Measurements from ENCODE around the gene SANBR.
"Not testable (repeated sequence)": the region's sequence is repeated elsewhere in the genome, so short reads cannot be mapped to it uniquely, and the experiment has no call there.

SANBR gene

GRCh38 chr2:61034592-61034991, 31.1 kb upstream of the SANBR start:
- not testable (repeated sequence) for H3K4me3 ChIP-seq (ENCODE audit: low read depth in 1 of 2, low read length in 2 of 2); H3K27ac ChIP-seq (ENCODE audit: low read length); H3K4me1 ChIP-seq (ENCODE audit: control insufficient read depth in 1 of 2, insufficient read depth in 2 of 2, low read length in 2 of 2); H3K27me3 ChIP-seq (ENCODE audit: low read depth, low read length); H3K9me3 ChIP-seq (ENCODE audit: control insufficient read depth in 1 of 2, low read length in 2 of 2)
- peaks cover 26 to 42% of the 10 kb centered on the region in 2 donors for H3K36me3 ChIP-seq (ENCODE audit: control insufficient read depth in 1 of 2, insufficient read depth in 2 of 2, low read length in 2 of 2)

DNA sequence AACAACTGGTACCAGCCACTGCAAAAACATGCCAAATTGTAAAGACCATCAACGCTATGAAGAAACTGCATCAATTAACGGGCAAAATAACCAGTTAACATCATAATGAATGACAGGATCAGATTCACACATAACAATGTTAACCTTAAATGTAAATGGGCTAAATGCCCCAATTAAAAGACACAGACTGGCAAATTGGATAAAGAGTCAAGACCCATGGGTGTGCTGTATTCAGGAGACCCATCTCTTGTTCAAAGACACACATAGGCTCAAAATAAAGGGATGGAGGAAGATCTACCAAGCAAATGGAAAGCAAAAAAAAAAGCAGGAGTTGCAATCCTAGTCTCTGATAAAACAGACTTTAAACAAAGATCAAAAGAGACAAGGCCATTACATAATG, 29.0 kb upstream of the SANBR start:
- H3K27ac ChIP-seq (ENCODE audit: low read length); H3K4me3 ChIP-seq (ENCODE audit: low read depth in 1 of 2, low read length in 2 of 2); H3K27me3 ChIP-seq (ENCODE audit: low read depth, low read length); H3K4me1 ChIP-seq (ENCODE audit: control insufficient read depth in 1 of 2, insufficient read depth in 2 of 2, low read length in 2 of 2); H3K9me3 ChIP-seq (ENCODE audit: control insufficient read depth in 1 of 2, low read length in 2 of 2): not testable (repeated sequence)
- peaks cover 21 to 37% of the 10 kb centered on the region in 2 donors for H3K36me3 ChIP-seq (ENCODE audit: control insufficient read depth in 1 of 2, insufficient read depth in 2 of 2, low read length in 2 of 2)

GRCh38 chr2:61042807-61043206, 22.9 kb upstream of the SANBR start:
- no peak overlapping the region for H3K4me3 ChIP-seq (ENCODE audit: low read depth in 1 of 2, low read length in 2 of 2)
- H3K4me1 ChIP-seq (ENCODE audit: control insufficient read depth in 1 of 2, insufficient read depth in 2 of 2, low read length in 2 of 2), result peaks cover 0 to 20% of the 10 kb centered on the region in 2 donors
- H3K36me3 ChIP-seq (ENCODE audit: control insufficient read depth in 1 of 2, insufficient read depth in 2 of 2, low read length in 2 of 2), result peaks cover 3 to 5% of the 10 kb centered on the region in 2 donors
- no peaks in the 10 kb centered on the region for H3K9me3 ChIP-seq (ENCODE audit: control insufficient read depth in 1 of 2, low read length in 2 of 2)
- H3K27me3 ChIP-seq (ENCODE audit: low read depth, low read length), result no peaks in the 10 kb centered on the region
- H3K27ac ChIP-seq (ENCODE audit: low read length), result no peak overlapping the region

GRCh38 chr2:61044636-61045035, 21.0 kb upstream of the SANBR start:
- Histone ChIP-seq H3K4me1 (ENCODE audit: control insufficient read depth in 1 of 2, insufficient read depth in 2 of 2, low read length in 2 of 2) (peaks cover 0 to 20% of the 10 kb centered on the region in 2 donors), H3K9me3 (ENCODE audit: control insufficient read depth in 1 of 2, low read length in 2 of 2) (no peaks in the 10 kb centered on the region), H3K27me3 (ENCODE audit: low read depth, low read length) (no peaks in the 10 kb centered on the region), H3K4me3 (ENCODE audit: low read depth in 1 of 2, low read length in 2 of 2) (no peak overlapping the region), H3K36me3 (ENCODE audit: control insufficient read depth in 1 of 2, insufficient read depth in 2 of 2, low read length in 2 of 2) (peaks cover 11 to 13% of the 10 kb centered on the region in 2 donors), H3K27ac (ENCODE audit: low read length) (no peak overlapping the region)

- H3K27ac ChIP-seq (ENCODE audit: low read length), result no peak overlapping the region
- H3K9me3 ChIP-seq (ENCODE audit: control insufficient read depth in 1 of 2, low read length in 2 of 2), result no peaks in the 10 kb centered on the region
- H3K27me3 ChIP-seq (ENCODE audit: low read depth, low read length), result no peaks in the 10 kb centered on the region
- peaks cover 0 to 20% of the 10 kb centered on the region in 2 donors for H3K4me1 ChIP-seq (ENCODE audit: control insufficient read depth in 1 of 2, insufficient read depth in 2 of 2, low read length in 2 of 2)
- H3K4me3 ChIP-seq (ENCODE audit: low read depth in 1 of 2, low read length in 2 of 2), result no peak overlapping the region
- H3K36me3 ChIP-seq (ENCODE audit: control insufficient read depth in 1 of 2, insufficient read depth in 2 of 2, low read length in 2 of 2), result peaks cover 11 to 13% of the 10 kb centered on the region in 2 donors
Measured at GRCh38 chr2:61045226-61045625, 20.4 kb upstream of the SANBR start.

GRCh38 chr2:61045999-61046398, 19.7 kb upstream of the SANBR start:
- Histone ChIP-seq H3K4me1 (ENCODE audit: control insufficient read depth in 1 of 2, insufficient read depth in 2 of 2, low read length in 2 of 2) (peaks cover 0 to 20% of the 10 kb centered on the region in 2 donors), H3K27ac (ENCODE audit: low read length) (no peak overlapping the region), H3K36me3 (ENCODE audit: control insufficient read depth in 1 of 2, insufficient read depth in 2 of 2, low read length in 2 of 2) (peaks cover 11 to 13% of the 10 kb centered on the region in 2 donors), H3K4me3 (ENCODE audit: low read depth in 1 of 2, low read length in 2 of 2) (no peak overlapping the region), H3K9me3 (ENCODE audit: control insufficient read depth in 1 of 2, low read length in 2 of 2) (no peaks in the 10 kb centered on the region), H3K27me3 (ENCODE audit: low read depth, low read length) (no peaks in the 10 kb centered on the region)

DNA sequence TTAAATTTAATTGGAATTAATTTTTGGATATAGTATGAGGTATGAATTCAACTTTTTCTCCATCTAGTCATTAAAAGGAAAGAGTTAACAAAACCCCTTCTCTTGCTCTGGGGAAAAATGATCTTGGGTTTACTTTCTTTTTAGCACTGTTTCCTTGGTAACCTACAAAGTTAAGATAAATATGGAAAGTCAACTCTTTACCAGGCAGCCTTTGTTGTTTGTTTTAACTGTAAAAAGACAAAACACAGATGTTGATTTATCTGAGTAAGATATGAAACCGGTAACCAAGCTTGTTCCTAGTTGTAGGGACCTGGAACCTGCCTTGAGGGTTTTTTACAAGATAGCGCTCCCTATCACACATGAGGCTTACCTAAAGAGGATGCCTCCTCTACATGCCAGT, 10.1 kb upstream of the SANBR start:
- no peak overlapping the region for H3K27ac ChIP-seq (ENCODE audit: low read length)
- peaks cover 0 to 6% of the 10 kb centered on the region in 2 donors for H3K36me3 ChIP-seq (ENCODE audit: control insufficient read depth in 1 of 2, insufficient read depth in 2 of 2, low read length in 2 of 2)
- no peaks in the 10 kb centered on the region for H3K27me3 ChIP-seq (ENCODE audit: low read depth, low read length)
- no peak overlapping the region for H3K4me3 ChIP-seq (ENCODE audit: low read depth in 1 of 2, low read length in 2 of 2)
- H3K9me3 ChIP-seq (ENCODE audit: control insufficient read depth in 1 of 2, low read length in 2 of 2), result no peaks in the 10 kb centered on the region
- peaks cover 0 to 4% of the 10 kb centered on the region in 2 donors for H3K4me1 ChIP-seq (ENCODE audit: control insufficient read depth in 1 of 2, insufficient read depth in 2 of 2, low read length in 2 of 2)

DNA sequence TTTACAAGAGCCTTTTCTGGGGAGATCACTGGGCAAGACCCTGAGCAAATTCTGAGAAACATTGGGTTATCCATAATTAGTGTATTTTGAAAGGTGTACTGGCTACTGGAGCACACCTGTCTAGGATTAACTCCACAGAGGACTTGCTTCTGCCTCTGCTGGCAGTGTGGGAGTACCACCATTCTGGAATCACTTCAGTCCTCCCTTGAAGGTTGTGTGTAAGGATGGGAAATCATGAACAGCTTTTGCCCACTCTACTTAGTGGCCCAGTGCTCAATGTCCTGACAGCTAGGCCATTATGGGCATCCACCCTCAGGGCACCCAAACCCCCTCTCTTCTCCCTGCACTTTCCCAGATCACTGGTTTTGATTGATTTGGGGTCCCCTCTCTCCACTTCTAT, 8.1 kb upstream of the SANBR start:
- Histone ChIP-seq H3K4me1 (ENCODE audit: control insufficient read depth in 1 of 2, insufficient read depth in 2 of 2, low read length in 2 of 2) (peaks cover 0 to 4% of the 10 kb centered on the region in 2 donors), H3K36me3 (ENCODE audit: control insufficient read depth in 1 of 2, insufficient read depth in 2 of 2, low read length in 2 of 2) (peaks cover 0 to 6% of the 10 kb centered on the region in 2 donors), H3K27me3 (ENCODE audit: low read depth, low read length) (no peaks in the 10 kb centered on the region), H3K4me3 (ENCODE audit: low read depth in 1 of 2, low read length in 2 of 2) (no peak overlapping the region), H3K27ac (ENCODE audit: low read length) (no peak overlapping the region), H3K9me3 (ENCODE audit: control insufficient read depth in 1 of 2, low read length in 2 of 2) (no peaks in the 10 kb centered on the region)

GRCh38 chr2:61059382-61059781, 6.3 kb upstream of the SANBR start:
- peaks cover 0 to 4% of the 10 kb centered on the region in 2 donors for H3K4me1 ChIP-seq (ENCODE audit: control insufficient read depth in 1 of 2, insufficient read depth in 2 of 2, low read length in 2 of 2)
- H3K27ac ChIP-seq (ENCODE audit: low read length), result no peak overlapping the region
- H3K9me3 ChIP-seq (ENCODE audit: control insufficient read depth in 1 of 2, low read length in 2 of 2), result no peaks in the 10 kb centered on the region
- no peak overlapping the region for H3K4me3 ChIP-seq (ENCODE audit: low read depth in 1 of 2, low read length in 2 of 2)
- H3K36me3 ChIP-seq (ENCODE audit: control insufficient read depth in 1 of 2, insufficient read depth in 2 of 2, low read length in 2 of 2), result peaks cover 0 to 2% of the 10 kb centered on the region in 2 donors
- H3K27me3 ChIP-seq (ENCODE audit: low read depth, low read length), result no peaks in the 10 kb centered on the region

DNA sequence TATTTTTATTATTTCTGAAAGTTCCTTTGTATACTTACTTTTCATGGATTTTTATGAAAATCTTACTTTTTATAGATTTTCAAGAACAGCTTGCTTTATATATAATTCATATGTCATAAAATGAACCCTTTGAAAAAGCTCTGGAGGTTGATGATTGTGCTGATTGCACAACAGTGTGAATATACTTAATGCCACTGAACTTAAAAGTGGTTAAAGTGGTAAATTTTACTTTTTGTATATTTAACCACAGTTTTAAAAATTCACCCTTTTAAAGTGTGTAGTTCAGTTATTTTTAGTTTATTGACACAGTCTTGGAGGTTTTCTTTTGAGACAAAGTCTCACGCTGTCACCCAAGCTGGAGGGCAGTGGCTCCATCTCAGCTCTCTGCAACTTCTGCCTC, 8.4 kb downstream of the SANBR start:
- Histone ChIP-seq H3K4me1 (ENCODE audit: control insufficient read depth in 1 of 2, insufficient read depth in 2 of 2, low read length in 2 of 2) (no peaks in the 10 kb centered on the region), H3K27me3 (ENCODE audit: low read depth, low read length) (no peaks in the 10 kb centered on the region), H3K36me3 (ENCODE audit: control insufficient read depth in 1 of 2, insufficient read depth in 2 of 2, low read length in 2 of 2) (peaks cover 16 to 18% of the 10 kb centered on the region in 2 donors), H3K27ac (ENCODE audit: low read length) (no peak overlapping the region), H3K4me3 (ENCODE audit: low read depth in 1 of 2, low read length in 2 of 2) (no peak overlapping the region), H3K9me3 (ENCODE audit: control insufficient read depth in 1 of 2, low read length in 2 of 2) (no peaks in the 10 kb centered on the region)

- Histone ChIP-seq H3K27me3 (ENCODE audit: low read depth, low read length) (no peaks in the 10 kb centered on the region), H3K27ac (ENCODE audit: low read length) (no peak overlapping the region), H3K4me3 (ENCODE audit: low read depth in 1 of 2, low read length in 2 of 2) (no peak overlapping the region), H3K36me3 (ENCODE audit: control insufficient read depth in 1 of 2, insufficient read depth in 2 of 2, low read length in 2 of 2) (peaks cover 0 to 26% of the 10 kb centered on the region in 2 donors), H3K4me1 (ENCODE audit: control insufficient read depth in 1 of 2, insufficient read depth in 2 of 2, low read length in 2 of 2) (no peaks in the 10 kb centered on the region), H3K9me3 (ENCODE audit: control insufficient read depth in 1 of 2, low read length in 2 of 2) (no peaks in the 10 kb centered on the region)
Measured at GRCh38 chr2:61085883-61086282, 20.2 kb downstream of the SANBR start.

DNA sequence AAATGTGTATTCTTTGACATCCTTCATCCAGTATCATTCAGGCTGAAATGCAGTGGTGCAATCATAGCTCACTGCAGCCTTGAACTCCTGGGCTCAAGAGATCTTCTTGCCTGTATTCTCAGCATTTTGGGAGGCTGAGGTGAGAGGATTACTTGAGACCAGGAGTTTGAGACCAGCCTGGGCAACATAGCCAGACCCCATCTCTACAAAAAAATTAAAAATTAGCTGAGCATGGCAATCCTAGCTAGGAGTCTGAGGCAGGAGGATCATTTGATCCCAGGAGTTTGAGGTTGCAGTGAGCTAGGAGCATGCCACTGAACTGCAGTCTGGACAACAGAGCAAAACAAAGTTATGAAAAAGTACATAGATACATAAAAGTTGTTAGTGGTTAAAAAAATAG, 24.1 kb downstream of the SANBR start:
- Histone ChIP-seq H3K27ac (ENCODE audit: low read length) (no peak overlapping the region), H3K4me3 (ENCODE audit: low read depth in 1 of 2, low read length in 2 of 2) (no peak overlapping the region), H3K4me1 (ENCODE audit: control insufficient read depth in 1 of 2, insufficient read depth in 2 of 2, low read length in 2 of 2) (no peaks in the 10 kb centered on the region), H3K36me3 (ENCODE audit: control insufficient read depth in 1 of 2, insufficient read depth in 2 of 2, low read length in 2 of 2) (peaks cover 0 to 28% of the 10 kb centered on the region in 2 donors), H3K27me3 (ENCODE audit: low read depth, low read length) (no peaks in the 10 kb centered on the region), H3K9me3 (ENCODE audit: control insufficient read depth in 1 of 2, low read length in 2 of 2) (no peaks in the 10 kb centered on the region)

All from muscle layer of duodenum (tissue), 2 donors.